Measurements from ENCODE around the gene SLC48A1.

SLC48A1 gene

GRCh38 chr12:47747126-47747525, 25.9 kb upstream of the SLC48A1 start:
- no peak overlapping the region for H3K4me3 ChIP-seq (ENCODE audit: control insufficient read depth, low read depth, low read length)
- TF ChIP-seq CTCF (conservative IDR thresholded peaks at IDR 0.05; ENCODE audit: control insufficient read depth, insufficient read depth, low read depth, low read length): no peak
- DNase-seq (ENCODE audit: low read depth): no peak

GRCh38 chr12:47747596-47748506, 25.2 kb upstream of the SLC48A1 start:
- TF ChIP-seq CTCF (conservative IDR thresholded peaks at IDR 0.05; ENCODE audit: control insufficient read depth, insufficient read depth, low read depth, low read length): no peak
- no peak for DNase-seq (ENCODE audit: low read depth)
- no peak overlapping the region for H3K4me3 ChIP-seq (ENCODE audit: control insufficient read depth, low read depth, low read length)

GRCh38 chr12:47748507-47748828, 24.6 kb upstream of the SLC48A1 start:
- H3K4me3 ChIP-seq (ENCODE audit: control insufficient read depth, low read depth, low read length): no peak overlapping the region
- TF ChIP-seq CTCF (conservative IDR thresholded peaks at IDR 0.05; ENCODE audit: control insufficient read depth, insufficient read depth, low read depth, low read length): no peak
- no peak for DNase-seq (ENCODE audit: low read depth)

DNA sequence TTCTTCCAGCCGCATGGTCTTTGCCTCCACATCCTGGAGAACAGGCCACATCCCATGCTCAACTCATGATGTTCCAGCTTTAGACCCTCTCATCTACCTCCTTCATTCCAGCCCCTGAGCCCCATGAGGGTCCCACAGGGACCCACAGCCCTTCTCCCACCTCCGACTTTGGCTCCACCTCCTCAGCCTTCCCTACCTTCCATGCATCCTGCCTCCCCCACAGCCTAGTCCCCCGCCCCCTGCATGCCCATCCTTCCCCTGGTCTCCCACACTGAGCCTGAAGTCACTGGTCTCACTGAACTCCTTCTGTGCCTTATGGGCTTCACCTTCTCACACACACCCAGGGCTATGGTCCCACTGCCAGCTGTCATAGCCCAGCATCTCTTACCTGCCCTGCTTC, 24.1 kb upstream of the SLC48A1 start:
- TF ChIP-seq CTCF (conservative IDR thresholded peaks at IDR 0.05; ENCODE audit: control insufficient read depth, insufficient read depth, low read depth, low read length): no peak
- no peak overlapping the region for H3K4me3 ChIP-seq (ENCODE audit: control insufficient read depth, low read depth, low read length)
- no peak for DNase-seq (ENCODE audit: low read depth)

- TF ChIP-seq CTCF (conservative IDR thresholded peaks at IDR 0.05; ENCODE audit: control insufficient read depth, insufficient read depth, low read depth, low read length): no peak
Measured at GRCh38 chr12:47750229-47750798, 22.7 kb upstream of the SLC48A1 start.

DNA sequence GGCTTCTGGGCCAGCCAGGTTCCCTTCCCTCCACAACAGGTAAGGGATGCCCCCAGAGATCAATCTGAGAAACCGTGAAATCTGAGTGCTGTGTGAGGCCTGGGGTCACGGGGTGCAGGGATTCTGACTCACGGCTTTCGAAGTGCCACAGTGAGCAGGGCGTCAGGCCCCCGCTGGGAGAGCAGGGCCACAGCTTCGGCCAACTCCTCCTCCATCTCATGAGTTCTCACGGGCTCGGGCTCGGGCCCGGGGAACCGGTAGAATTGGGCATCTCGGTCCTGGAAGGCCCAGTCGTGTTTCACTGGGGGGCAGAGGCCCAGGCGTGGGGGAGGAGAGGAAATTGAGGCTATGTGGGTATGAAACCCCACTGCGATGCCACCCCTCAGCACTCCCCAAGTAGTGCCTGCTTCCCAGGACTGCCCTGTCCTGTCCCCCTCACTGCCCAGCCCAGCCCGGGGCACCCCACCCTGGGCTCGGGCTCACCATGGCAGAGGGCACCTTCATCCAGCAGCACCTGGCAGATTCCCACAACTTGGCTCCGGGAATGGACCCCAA, 22.0 kb upstream of the SLC48A1 start:
- DNase-seq (ENCODE audit: low read depth): no peak
- TF ChIP-seq CTCF (conservative IDR thresholded peaks at IDR 0.05; ENCODE audit: control insufficient read depth, insufficient read depth, low read depth, low read length): no peak
- no peak overlapping the region for H3K4me3 ChIP-seq (ENCODE audit: control insufficient read depth, low read depth, low read length)

More at GRCh38 chr12:47750229-47750798, 22.7 kb upstream of the SLC48A1 start:
- DNase-seq (ENCODE audit: low read depth): no peak
- no peak overlapping the region for H3K4me3 ChIP-seq (ENCODE audit: control insufficient read depth, low read depth, low read length)

Measured in fibroblast of mammary gland (primary cell).